Hepatocyte (in vitro differentiated cells): ENCODE measurements around the gene ARG1. TPM values are rescaled to one million over a fixed set of nuclear protein-coding genes. Genes with fewer than 3 reads are reported as not detected.

Experiments
- DNase-seq: peaks from one replicate; pipeline ENCODE4 v3.0.0-alpha.2; 2016; ENCODE audit warnings: low spot score
- H2AFZ ChIP-seq: fragments of 200-600 bp; sonication (generic); 2 replicates; pipeline ENCODE4 v1.6.0; 2016; ENCODE audit warnings: antibody characterized with exemption, mild to moderate bottlenecking
- H3K27ac ChIP-seq: fragments of 200-600 bp; sonication (generic); 2 replicates; pipeline ENCODE4 v1.5.1; 2016; ENCODE audit warnings: mild to moderate bottlenecking
- H3K27me3 ChIP-seq: fragments of 200-600 bp; sonication (generic); 2 replicates; pipeline ENCODE4 v1.6.1; 2016
- H3K36me3 ChIP-seq: fragments of 200-600 bp; sonication (generic); replicated peaks from 2 replicates; pipeline ENCODE4 v1.5.1; 2016; ENCODE audit warnings: low read depth; ENCODE audit not compliant: insufficient read depth
- H3K4me1 ChIP-seq: fragments of 200-600 bp; sonication (generic); 2 replicates; pipeline ENCODE4 v1.5.1; 2016; ENCODE audit warnings: mild to moderate bottlenecking, moderate library complexity; ENCODE audit not compliant: insufficient read depth
- H3K4me2 ChIP-seq: fragments of 200-600 bp; sonication (generic); 2 replicates; pipeline ENCODE4 v1.6.0; 2016
- H3K4me3 ChIP-seq: fragments of 200-600 bp; sonication (generic); 2 replicates; pipeline ENCODE4 v1.5.1; 2016; ENCODE audit warnings: mild to moderate bottlenecking
- H3K79me2 ChIP-seq: fragments of 200-600 bp; sonication (generic); 2 replicates; pipeline ENCODE4 v1.6.0; 2017; ENCODE audit warnings: mild to moderate bottlenecking
- H3K9me2 ChIP-seq: fragments of 200-600 bp; sonication (generic); replicated peaks from 2 replicates; pipeline ENCODE4 v1.6.0; 2017; ENCODE audit warnings: mild to moderate bottlenecking; ENCODE audit not compliant: insufficient read depth
- H3K9me3 ChIP-seq: fragments of 200-600 bp; sonication (generic); 2 replicates; pipeline ENCODE4 v1.5.1; 2016; ENCODE audit warnings: low read depth, mild to moderate bottlenecking
- H4K20me1 ChIP-seq: fragments of 200-600 bp; sonication (generic); 2 replicates; pipeline ENCODE4 v1.6.0; 2016; ENCODE audit warnings: mild to moderate bottlenecking; ENCODE audit not compliant: insufficient read depth, poor library complexity, severe bottlenecking
- CTCF ChIP-seq: fragments of 200-600 bp; sonication (generic); IDR thresholded peaks from 2 replicates; pipeline ENCODE4 v1.5.1; 2016; ENCODE audit warnings: antibody characterized with exemption, mild to moderate bottlenecking; ENCODE audit not compliant: poor library complexity
- EZH2 ChIP-seq: fragments of 200-600 bp; sonication (generic); IDR thresholded peaks from 2 replicates; pipeline ENCODE4 v1.6.1; 2016; ENCODE audit warnings: antibody characterized with exemption, mild to moderate bottlenecking, borderline replicate concordance
- EZH2phosphoT487 ChIP-seq: fragments of 200-600 bp; sonication (generic); IDR thresholded peaks from one replicate; pipeline ENCODE4 v1.6.1; 2018; ENCODE audit warnings: antibody characterized with exemption, mild to moderate bottlenecking, low read depth, moderate library complexity; ENCODE audit not compliant: unreplicated experiment, severe bottlenecking
- WGBS: methylation state at CpG from one replicate; pipeline ENCODE4 v1.1.6; 2016; ENCODE audit warnings: low lambda C conversion rate; ENCODE audit errors: missing lambda C conversion rate; 5-methylcytosine and 5-hydroxymethylcytosine counted together
- polyA plus RNA-seq: library from polyadenylated mRNA; unstranded; fragments of >200 nt; fragmentation: Nextera tagmentation; extraction: Ambion mirVana; gene quantifications from 2 replicates; pipeline ENCODE4 v1.2.1, GENCODE V29; 2016
- total RNA-seq: library from RNA; depleted of rRNA; stranded (reverse); fragments of >200 nt; gene quantifications from 2 replicates; pipeline ENCODE4 v1.2.3, GENCODE V29; 2014

ARG1 gene
- total and polyA plus RNA-seq, 2 experiments from 2014 or later, result 81.4 to 107 TPM

- 81% methylated on average over 2 of the region's 2 CpGs for WGBS
Measured at GRCh38 chr6:131629651-131630050, 56.6 kb downstream of the ARG1 start.

DNA sequence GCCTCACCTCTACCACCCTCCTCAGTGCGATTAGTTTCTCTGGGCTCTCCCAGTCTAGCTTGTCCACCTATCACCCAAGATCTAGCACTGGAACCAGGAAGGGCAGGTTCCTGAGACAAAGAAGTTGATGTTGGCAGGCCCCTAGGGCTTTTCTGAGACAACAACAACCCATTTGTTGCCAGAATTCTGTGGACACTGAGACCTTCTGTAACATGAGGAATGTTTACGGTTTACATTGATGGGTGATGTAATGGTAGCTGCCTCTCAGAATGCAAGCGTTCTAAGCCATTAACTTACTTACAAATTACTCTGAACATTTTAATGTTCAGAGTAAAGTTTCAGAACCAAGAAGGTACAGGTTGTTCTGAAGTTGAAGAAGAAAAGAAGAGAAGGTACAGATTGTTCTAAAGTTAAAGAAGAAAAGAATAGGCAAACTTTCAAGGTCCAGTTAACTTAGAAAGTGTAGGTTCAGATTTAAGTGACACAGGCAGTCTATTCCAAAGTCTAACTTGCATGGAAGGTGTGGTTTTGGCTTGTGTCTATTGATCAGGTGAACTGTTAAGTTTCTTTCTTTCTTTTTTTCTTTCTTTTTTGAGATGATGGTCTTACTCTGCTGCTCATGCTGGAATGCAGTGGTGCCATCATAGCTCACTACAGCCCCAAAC is 58.7 kb downstream of the ARG1 start:
- WGBS, result 81% methylated on average over 3 of the region's 3 CpGs
- no peaks in the 10 kb centered on the region for H3K9me3 ChIP-seq
- no peaks in the 10 kb centered on the region for H3K27me3 ChIP-seq
- no peak for DNase-seq
- TF ChIP-seq EZH2 (no peak), EZH2phosphoT487 (no peak), CTCF (no peak)
- H2AFZ ChIP-seq, result no peak overlapping the region
- no peaks in the 10 kb centered on the region for H3K36me3 ChIP-seq
- no peak overlapping the region for H3K4me3 ChIP-seq
- H3K9me2 ChIP-seq, result no peaks in the 10 kb centered on the region
- no peak overlapping the region for H3K4me2 ChIP-seq
- H3K4me1 ChIP-seq, result peaks cover 3% of the 10 kb centered on the region
- H3K79me2 ChIP-seq, result peaks cover 6% of the 10 kb centered on the region
- H3K27ac ChIP-seq, result peak overlapping the region; percentile 16
- no peaks in the 10 kb centered on the region for H4K20me1 ChIP-seq

More at GRCh38 chr6:131629651-131630050, 56.6 kb downstream of the ARG1 start:
- Histone ChIP-seq H3K4me1 (peaks cover 7% of the 10 kb centered on the region), H3K27ac (no peak overlapping the region), H3K79me2 (peaks cover 23% of the 10 kb centered on the region), H3K27me3 (no peaks in the 10 kb centered on the region), H3K4me3 (no peak overlapping the region), H3K9me3 (no peaks in the 10 kb centered on the region), H3K4me2 (no peak overlapping the region), H3K9me2 (no peaks in the 10 kb centered on the region), H3K36me3 (no peaks in the 10 kb centered on the region), H4K20me1 (no peaks in the 10 kb centered on the region), H2AFZ (no peak overlapping the region)
- DNase-seq, result no peak
- TF ChIP-seq EZH2 (no peak), CTCF (no peak), EZH2phosphoT487 (no peak)

Other genes with a start within 250 kb of the ARG1 start
- 34.4 and 42.1 TPM in 2 replicates for gene MED23, start 55.0 kb downstream of the ARG1 start, total RNA-seq
- gene MED23, start 55.0 kb downstream of the ARG1 start, polyA plus RNA-seq, result 13.4 and 17.1 TPM in 2 replicates
- 1.0 and 2.7 TPM in 2 replicates for gene ENPP3, start 64.1 kb downstream of the ARG1 start, total RNA-seq
- 0.98 TPM in 1 of 2 replicates, not detected in the other for gene ENPP3, start 64.1 kb downstream of the ARG1 start, polyA plus RNA-seq
- not detected in 2 replicates for gene OR2A4, start 128.2 kb downstream of the ARG1 start, total RNA-seq
- 1.5 TPM in 1 of 2 replicates, not detected in the other for gene OR2A4, start 128.2 kb downstream of the ARG1 start, polyA plus RNA-seq
- gene CTAGE9, start 137.8 kb downstream of the ARG1 start, total RNA-seq, result 0.20 and 0.80 TPM in 2 replicates
- gene CTAGE9, start 137.8 kb downstream of the ARG1 start, polyA plus RNA-seq, result not detected in 2 replicates
- gene ENPP1, start 234.8 kb downstream of the ARG1 start, total RNA-seq, result 86.9 and 91.4 TPM in 2 replicates
- gene ENPP1, start 234.8 kb downstream of the ARG1 start, polyA plus RNA-seq, result 74.7 and 81.5 TPM in 2 replicates